K562 (cell line): ENCODE data around the gene COL23A1. TPM values are rescaled to one million over a fixed set of nuclear protein-coding genes. Genes with fewer than 3 reads are reported as not detected.

ENCODE experiments used
- HMGN3 ChIP-seq: IDR thresholded peaks from 2 replicates; pipeline ENCODE4 v1.6.1; 2011; ENCODE audit warnings: borderline replicate concordance, low read depth, mild to moderate bottlenecking, mixed read lengths, low read length; ENCODE audit not compliant: insufficient read length; ENCODE audit errors: extremely low read depth
- MTA1 ChIP-seq: fragments of 450-650 bp; IDR thresholded peaks from 2 replicates; pipeline ENCODE4 v1.6.1; 2017; ENCODE audit warnings: borderline replicate concordance
- NFE2L1 ChIP-seq: fragments of 450-650 bp; IDR thresholded peaks from 2 replicates; pipeline ENCODE4 v1.6.1; 2016; ENCODE audit warnings: missing genetic modification characterization, low read depth, mild to moderate bottlenecking, missing compliant biosample characterization, moderate library complexity, borderline replicate concordance
- PRMT5 ChIP-seq: sonication (generic); formaldehyde crosslinking; IDR thresholded peaks from 2 replicates; pipeline ENCODE4 v1.5.0; 2020; ENCODE audit warnings: missing genetic modification reagents
- WHSC1 ChIP-seq: IDR thresholded peaks from one replicate; pipeline ENCODE4 v1.6.1; 2012; ENCODE audit warnings: low read length, control low read depth, inconsistent platforms
- ZNF146 ChIP-seq: IDR thresholded peaks from one replicate; pipeline ENCODE4 v1.6.1; 2018; ENCODE audit warnings: missing compliant biosample characterization; ENCODE audit not compliant: unreplicated experiment
- ZNF766 ChIP-seq: fragments of 200-800 bp; sonication (Bioruptor generic); conservative IDR thresholded peaks from 2 replicates; pipeline ENCODE4 v1.6.1; 2016; ENCODE audit warnings: missing genetic modification characterization, missing compliant biosample characterization
- polyA plus RNA-seq, 8 experiments: library from polyadenylated mRNA; depleted of rRNA in 4 of 8; stranded (reverse) in 5 of 8; unstranded in 3 of 8; fragments of >200 nt; fragmentation: Nextera tagmentation in 2 of 8; fragmentation: Illumina TruSeq in 1 of 8; extraction: Ambion mirVana in 2 of 8; extraction: Trizol in 1 of 8; gene quantifications; 2 replicates each; pipeline versions ENCODE4 v1.2.1 to v1.2.3, GENCODE V29; 2011 to 2014; ENCODE audit warnings: inconsistent platforms in 1 of 8, missing spikeins in 1 of 8
- total RNA-seq, 7 experiments: library from RNA; depleted of rRNA in 6 of 7; stranded (reverse); fragments of >200 nt in 6 of 7; fragmentation: Illumina TruSeq in 2 of 7; extraction: Trizol in 2 of 7; gene quantifications; 2 replicates each; pipeline versions ENCODE4 v1.2.1 to v1.2.3, GENCODE V29; 2011 to 2021; ENCODE audit warnings: low replicate concordance in 1 of 7
- TF ChIP-seq, protein P1 (sequence below): fragments of 250-450 bp; sonication (Bioruptor Pico); IDR thresholded peaks from 2 replicates; pipeline ENCODE4 v1.8.0; 2022; ENCODE audit warnings: moderate library complexity, mild to moderate bottlenecking, inconsistent platforms
- TF ChIP-seq, protein P2 (sequence below): fragments of 450-650 bp; IDR thresholded peaks from 2 replicates; pipeline ENCODE4 v1.7.1; 2018; ENCODE audit warnings: mild to moderate bottlenecking, low read depth; ENCODE audit not compliant: partially characterized antibody
- TF ChIP-seq, protein P3 (sequence below): fragments of 450-650 bp; IDR thresholded peaks from 2 replicates; pipeline ENCODE4 v1.7.0; 2016; ENCODE audit warnings: borderline replicate concordance
- TF ChIP-seq, protein P4 (sequence below): fragments of 200-800 bp; sonication (Bioruptor generic); IDR thresholded peaks from 2 replicates; pipeline ENCODE4 v1.6.1; 2017; ENCODE audit warnings: missing genetic modification characterization, missing compliant biosample characterization
- TF ChIP-seq, protein P5 (sequence below): sonication (generic); formaldehyde crosslinking; IDR thresholded peaks from 2 replicates; pipeline ENCODE4 v1.8.0; 2022; ENCODE audit warnings: missing genetic modification reagents, mild to moderate bottlenecking, borderline replicate concordance
- TF ChIP-seq, protein P6 (sequence below): fragments of 250-450 bp; sonication (Bioruptor Pico); IDR thresholded peaks from 2 replicates; pipeline ENCODE4 v1.8.0; 2022; ENCODE audit warnings: inconsistent platforms

Gene COL23A1
- total and polyA plus RNA-seq, 9 of the 15 experiments (the other 6 are each of a cell fraction or from before 2014, with no cell fraction given), result 0.09 TPM; not detected in 8

DNA sequence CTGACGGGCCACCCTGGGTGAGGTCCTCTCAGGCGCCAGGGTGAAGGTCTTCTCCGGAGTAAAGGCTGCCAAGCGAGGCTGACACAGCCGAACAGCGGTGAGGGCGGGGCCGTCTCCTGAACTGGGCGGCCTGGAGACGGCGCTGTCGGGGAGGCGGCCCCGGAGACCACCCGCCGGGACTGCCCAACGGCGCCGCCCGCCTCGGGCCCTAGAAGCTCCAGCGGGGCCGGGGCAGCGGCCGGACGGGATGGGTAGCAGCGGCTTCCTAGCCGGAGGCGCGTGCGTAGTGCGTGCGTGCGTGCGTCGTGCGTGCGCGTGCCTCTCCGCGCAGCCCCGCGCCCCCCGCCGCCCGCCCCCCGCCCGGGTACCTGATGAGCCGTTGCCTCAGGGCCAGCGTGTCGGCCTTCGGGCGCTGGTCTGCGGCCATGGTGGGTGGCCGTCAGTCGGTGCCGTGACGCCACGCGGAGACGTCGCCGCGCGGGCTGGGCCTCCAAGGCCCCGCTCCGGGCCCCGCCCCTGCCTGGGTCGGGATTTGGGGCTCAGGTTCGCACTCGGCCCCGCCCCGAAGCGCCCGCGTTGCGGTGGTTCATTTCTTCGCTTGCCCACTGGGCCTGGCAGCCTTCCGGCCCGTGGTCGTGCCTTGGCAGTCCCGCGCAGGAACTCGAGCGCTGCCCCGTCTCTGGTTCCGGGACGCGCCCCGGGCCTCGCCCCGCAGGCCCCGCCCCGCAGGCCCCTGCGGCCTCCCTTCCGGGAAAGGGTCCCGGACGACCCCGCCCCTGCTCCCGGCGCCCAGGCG, 357.9 kb downstream of the COL23A1 start, which contains the start of gene PHYKPL (continued):
- TF ChIP-seq PRMT5 (CRISPR knock-in tag) (no peak), MTA1 (no peak), ZNF146 (no peak), WHSC1 (no peak), HMGN3 (peak; percentile 72), NFE2L1 (tag) (no peak), ZNF766 (CRISPR knock-in tag) (peak; percentile 46)
- TF ChIP-seq, protein P1, sequence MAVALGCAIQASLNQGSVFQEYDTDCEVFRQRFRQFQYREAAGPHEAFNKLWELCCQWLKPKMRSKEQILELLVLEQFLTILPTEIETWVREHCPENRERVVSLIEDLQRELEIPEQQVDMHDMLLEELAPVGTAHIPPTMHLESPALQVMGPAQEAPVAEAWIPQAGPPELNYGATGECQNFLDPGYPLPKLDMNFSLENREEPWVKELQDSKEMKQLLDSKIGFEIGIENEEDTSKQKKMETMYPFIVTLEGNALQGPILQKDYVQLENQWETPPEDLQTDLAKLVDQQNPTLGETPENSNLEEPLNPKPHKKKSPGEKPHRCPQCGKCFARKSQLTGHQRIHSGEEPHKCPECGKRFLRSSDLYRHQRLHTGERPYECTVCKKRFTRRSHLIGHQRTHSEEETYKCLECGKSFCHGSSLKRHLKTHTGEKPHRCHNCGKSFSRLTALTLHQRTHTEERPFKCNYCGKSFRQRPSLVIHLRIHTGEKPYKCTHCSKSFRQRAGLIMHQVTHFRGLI (CRISPR knock-in tag), result no peak
- TF ChIP-seq, protein P2, sequence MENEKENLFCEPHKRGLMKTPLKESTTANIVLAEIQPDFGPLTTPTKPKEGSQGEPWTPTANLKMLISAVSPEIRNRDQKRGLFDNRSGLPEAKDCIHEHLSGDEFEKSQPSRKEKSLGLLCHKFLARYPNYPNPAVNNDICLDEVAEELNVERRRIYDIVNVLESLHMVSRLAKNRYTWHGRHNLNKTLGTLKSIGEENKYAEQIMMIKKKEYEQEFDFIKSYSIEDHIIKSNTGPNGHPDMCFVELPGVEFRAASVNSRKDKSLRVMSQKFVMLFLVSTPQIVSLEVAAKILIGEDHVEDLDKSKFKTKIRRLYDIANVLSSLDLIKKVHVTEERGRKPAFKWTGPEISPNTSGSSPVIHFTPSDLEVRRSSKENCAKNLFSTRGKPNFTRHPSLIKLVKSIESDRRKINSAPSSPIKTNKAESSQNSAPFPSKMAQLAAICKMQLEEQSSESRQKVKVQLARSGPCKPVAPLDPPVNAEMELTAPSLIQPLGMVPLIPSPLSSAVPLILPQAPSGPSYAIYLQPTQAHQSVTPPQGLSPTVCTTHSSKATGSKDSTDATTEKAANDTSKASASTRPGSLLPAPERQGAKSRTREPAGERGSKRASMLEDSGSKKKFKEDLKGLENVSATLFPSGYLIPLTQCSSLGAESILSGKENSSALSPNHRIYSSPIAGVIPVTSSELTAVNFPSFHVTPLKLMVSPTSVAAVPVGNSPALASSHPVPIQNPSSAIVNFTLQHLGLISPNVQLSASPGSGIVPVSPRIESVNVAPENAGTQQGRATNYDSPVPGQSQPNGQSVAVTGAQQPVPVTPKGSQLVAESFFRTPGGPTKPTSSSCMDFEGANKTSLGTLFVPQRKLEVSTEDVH, result no peak
- TF ChIP-seq, protein P3, sequence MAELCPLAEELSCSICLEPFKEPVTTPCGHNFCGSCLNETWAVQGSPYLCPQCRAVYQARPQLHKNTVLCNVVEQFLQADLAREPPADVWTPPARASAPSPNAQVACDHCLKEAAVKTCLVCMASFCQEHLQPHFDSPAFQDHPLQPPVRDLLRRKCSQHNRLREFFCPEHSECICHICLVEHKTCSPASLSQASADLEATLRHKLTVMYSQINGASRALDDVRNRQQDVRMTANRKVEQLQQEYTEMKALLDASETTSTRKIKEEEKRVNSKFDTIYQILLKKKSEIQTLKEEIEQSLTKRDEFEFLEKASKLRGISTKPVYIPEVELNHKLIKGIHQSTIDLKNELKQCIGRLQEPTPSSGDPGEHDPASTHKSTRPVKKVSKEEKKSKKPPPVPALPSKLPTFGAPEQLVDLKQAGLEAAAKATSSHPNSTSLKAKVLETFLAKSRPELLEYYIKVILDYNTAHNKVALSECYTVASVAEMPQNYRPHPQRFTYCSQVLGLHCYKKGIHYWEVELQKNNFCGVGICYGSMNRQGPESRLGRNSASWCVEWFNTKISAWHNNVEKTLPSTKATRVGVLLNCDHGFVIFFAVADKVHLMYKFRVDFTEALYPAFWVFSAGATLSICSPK, result no peak
- TF ChIP-seq, protein P4, sequence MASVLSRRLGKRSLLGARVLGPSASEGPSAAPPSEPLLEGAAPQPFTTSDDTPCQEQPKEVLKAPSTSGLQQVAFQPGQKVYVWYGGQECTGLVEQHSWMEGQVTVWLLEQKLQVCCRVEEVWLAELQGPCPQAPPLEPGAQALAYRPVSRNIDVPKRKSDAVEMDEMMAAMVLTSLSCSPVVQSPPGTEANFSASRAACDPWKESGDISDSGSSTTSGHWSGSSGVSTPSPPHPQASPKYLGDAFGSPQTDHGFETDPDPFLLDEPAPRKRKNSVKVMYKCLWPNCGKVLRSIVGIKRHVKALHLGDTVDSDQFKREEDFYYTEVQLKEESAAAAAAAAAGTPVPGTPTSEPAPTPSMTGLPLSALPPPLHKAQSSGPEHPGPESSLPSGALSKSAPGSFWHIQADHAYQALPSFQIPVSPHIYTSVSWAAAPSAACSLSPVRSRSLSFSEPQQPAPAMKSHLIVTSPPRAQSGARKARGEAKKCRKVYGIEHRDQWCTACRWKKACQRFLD (CRISPR knock-in tag), result no peak
- TF ChIP-seq, protein P5, sequence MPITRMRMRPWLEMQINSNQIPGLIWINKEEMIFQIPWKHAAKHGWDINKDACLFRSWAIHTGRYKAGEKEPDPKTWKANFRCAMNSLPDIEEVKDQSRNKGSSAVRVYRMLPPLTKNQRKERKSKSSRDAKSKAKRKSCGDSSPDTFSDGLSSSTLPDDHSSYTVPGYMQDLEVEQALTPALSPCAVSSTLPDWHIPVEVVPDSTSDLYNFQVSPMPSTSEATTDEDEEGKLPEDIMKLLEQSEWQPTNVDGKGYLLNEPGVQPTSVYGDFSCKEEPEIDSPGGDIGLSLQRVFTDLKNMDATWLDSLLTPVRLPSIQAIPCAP (CRISPR knock-in tag), result no peak
- TF ChIP-seq, protein P6, sequence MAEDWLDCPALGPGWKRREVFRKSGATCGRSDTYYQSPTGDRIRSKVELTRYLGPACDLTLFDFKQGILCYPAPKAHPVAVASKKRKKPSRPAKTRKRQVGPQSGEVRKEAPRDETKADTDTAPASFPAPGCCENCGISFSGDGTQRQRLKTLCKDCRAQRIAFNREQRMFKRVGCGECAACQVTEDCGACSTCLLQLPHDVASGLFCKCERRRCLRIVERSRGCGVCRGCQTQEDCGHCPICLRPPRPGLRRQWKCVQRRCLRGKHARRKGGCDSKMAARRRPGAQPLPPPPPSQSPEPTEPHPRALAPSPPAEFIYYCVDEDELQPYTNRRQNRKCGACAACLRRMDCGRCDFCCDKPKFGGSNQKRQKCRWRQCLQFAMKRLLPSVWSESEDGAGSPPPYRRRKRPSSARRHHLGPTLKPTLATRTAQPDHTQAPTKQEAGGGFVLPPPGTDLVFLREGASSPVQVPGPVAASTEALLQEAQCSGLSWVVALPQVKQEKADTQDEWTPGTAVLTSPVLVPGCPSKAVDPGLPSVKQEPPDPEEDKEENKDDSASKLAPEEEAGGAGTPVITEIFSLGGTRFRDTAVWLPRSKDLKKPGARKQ (CRISPR knock-in tag), result no peak
